ENCODE results near the gene FRMD6.

FRMD6 gene

DNA sequence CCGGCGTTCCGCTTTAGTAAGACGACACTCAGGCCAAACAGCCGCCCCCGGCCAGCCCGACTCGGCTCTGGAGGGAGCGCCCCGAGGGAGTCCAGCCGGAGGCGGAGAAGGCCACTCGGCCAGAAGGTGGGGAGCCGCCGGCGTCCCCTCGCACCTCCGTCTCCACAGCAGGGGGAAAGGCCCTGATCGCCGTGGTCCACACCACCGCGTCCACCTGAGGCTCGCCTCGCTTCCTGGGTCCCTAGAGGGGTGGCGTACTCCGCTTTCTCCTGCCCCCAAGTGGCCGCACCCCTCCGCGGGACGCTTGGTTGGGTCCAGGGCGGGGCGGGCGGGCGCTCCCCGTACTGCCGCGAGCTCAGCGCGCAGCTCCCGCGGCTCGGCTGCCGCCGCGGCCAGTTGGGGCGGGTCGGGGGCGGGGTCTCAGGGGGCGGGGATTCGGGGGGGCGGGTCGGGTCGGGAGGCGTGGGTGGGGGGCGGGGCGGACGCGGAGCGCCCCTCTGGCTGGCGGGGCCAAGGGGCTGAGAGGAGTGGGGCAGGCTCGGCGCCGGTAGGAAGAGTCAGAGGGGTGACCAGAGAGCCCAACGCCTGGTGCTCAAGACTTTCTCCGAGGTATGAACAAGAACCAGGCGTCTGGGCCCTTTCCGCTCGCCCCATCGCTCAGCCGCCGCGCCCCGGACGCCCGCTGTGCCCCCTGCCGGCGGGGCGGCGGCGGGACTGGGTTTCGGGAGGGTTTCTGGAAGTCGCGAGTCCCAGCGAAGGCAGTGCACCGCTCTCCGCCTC lies at the start of gene FRMD6:
TSS of gene FRMD6 (plus strand) at position 523 of the 780 bp plus-strand sequence. CDS start 37,927 bp downstream, outside the sequence.
- H3K4me3 ChIP-seq (IDR thresholded peaks at IDR 0.05; ENCODE audit: insufficient read depth, low read depth, low read length), result no peak within 1 kb of the TSS
- H3K9ac ChIP-seq, result peak within 1 kb of the TSS; percentile 69
- H3K4me2 ChIP-seq, result peak within 1 kb of the TSS; percentile 88
- no peaks in the 10 kb centered on the region for H3K36me3 ChIP-seq (ENCODE audit: insufficient read depth)
- H4K20me1 ChIP-seq (ENCODE audit: insufficient read depth), result 0 out of 2 replicates have a peak, but pooled peaks cover 4% of the 10 kb centered on the region
- peak within 1 kb of the TSS; percentile 53 for H3K27ac ChIP-seq
- H3K79me2 ChIP-seq (ENCODE audit: insufficient read depth, low read depth), result peaks cover 74% of the 10 kb centered on the region
- peaks cover 43% of the 10 kb centered on the region for H3K4me1 ChIP-seq (ENCODE audit: low read depth, poor library complexity, severe bottlenecking)
- peak within 1 kb of the TSS; percentile 44 for H2AFZ ChIP-seq (ENCODE audit: low read depth)
- TF ChIP-seq, protein P1, sequence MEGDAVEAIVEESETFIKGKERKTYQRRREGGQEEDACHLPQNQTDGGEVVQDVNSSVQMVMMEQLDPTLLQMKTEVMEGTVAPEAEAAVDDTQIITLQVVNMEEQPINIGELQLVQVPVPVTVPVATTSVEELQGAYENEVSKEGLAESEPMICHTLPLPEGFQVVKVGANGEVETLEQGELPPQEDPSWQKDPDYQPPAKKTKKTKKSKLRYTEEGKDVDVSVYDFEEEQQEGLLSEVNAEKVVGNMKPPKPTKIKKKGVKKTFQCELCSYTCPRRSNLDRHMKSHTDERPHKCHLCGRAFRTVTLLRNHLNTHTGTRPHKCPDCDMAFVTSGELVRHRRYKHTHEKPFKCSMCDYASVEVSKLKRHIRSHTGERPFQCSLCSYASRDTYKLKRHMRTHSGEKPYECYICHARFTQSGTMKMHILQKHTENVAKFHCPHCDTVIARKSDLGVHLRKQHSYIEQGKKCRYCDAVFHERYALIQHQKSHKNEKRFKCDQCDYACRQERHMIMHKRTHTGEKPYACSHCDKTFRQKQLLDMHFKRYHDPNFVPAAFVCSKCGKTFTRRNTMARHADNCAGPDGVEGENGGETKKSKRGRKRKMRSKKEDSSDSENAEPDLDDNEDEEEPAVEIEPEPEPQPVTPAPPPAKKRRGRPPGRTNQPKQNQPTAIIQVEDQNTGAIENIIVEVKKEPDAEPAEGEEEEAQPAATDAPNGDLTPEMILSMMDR (conservative IDR thresholded peaks at IDR 0.05; ENCODE audit: low read depth, low read length), result peak; percentile 59
- no peaks in the 10 kb centered on the region for H3K27me3 ChIP-seq (ENCODE audit: insufficient read depth, low read depth)

DNA sequence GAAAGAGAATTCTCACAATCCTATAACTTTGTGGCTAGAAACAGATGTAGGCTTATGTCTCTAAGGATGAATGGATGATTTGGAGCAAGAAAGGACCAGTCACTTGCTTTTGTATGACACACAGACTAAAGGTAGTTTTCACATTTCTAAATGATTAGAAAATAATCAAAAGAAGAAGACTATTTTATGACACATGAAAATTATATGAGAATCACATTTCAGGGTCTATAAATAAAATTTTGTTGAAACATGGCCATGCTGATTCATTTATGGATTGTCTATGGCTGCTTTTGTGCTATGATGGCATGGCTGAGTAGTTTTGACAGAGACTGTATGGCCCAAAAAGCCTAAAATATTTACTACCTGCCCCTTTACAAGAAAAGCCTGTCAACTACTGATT lies 49.4 kb upstream of the FRMD6 start:
- H3K4me3 ChIP-seq (IDR thresholded peaks at IDR 0.05; ENCODE audit: insufficient read depth, low read depth, low read length), result no peak overlapping the region
- no peaks in the 10 kb centered on the region for H3K79me2 ChIP-seq (ENCODE audit: insufficient read depth, low read depth)
- TF ChIP-seq, protein P1 (conservative IDR thresholded peaks at IDR 0.05; ENCODE audit: low read depth, low read length), result no peak
- H3K27ac ChIP-seq, result no peak overlapping the region
- peaks cover 4% of the 10 kb centered on the region for H3K4me1 ChIP-seq (ENCODE audit: low read depth, poor library complexity, severe bottlenecking)
- no peaks in the 10 kb centered on the region for H3K36me3 ChIP-seq (ENCODE audit: insufficient read depth)
- no peak overlapping the region for H2AFZ ChIP-seq (ENCODE audit: low read depth)
- H3K4me2 ChIP-seq, result no peak overlapping the region
- no peaks in the 10 kb centered on the region for H4K20me1 ChIP-seq (ENCODE audit: insufficient read depth)
- no peaks in the 10 kb centered on the region for H3K27me3 ChIP-seq (ENCODE audit: insufficient read depth, low read depth)
- no peak overlapping the region for H3K9ac ChIP-seq

DNA sequence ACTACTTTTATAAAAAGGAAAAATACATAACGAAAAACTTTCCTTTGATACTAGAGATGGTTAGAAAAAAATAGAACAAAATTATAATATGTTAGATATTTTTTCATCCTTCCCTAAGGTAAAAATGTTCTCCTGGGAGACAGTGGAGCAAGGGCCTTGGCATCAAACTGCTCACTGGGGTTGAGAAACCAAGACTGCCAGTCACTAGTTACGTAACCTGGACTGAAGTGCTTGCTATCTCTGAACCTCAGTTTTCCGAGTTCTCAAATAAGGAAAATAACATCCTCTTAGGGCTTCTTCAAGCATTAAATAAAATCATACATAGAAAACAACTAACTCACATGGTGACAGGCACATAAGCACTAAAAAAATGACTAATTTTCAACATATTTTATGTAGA lies 48.2 kb upstream of the FRMD6 start:
- Histone ChIP-seq H3K9ac (no peak overlapping the region), H3K27ac (no peak overlapping the region), H3K4me3 (IDR thresholded peaks at IDR 0.05; ENCODE audit: insufficient read depth, low read depth, low read length) (no peak overlapping the region), H3K4me2 (no peak overlapping the region), H4K20me1 (ENCODE audit: insufficient read depth) (no peaks in the 10 kb centered on the region), H3K36me3 (ENCODE audit: insufficient read depth) (no peaks in the 10 kb centered on the region), H3K4me1 (ENCODE audit: low read depth, poor library complexity, severe bottlenecking) (peaks cover 4% of the 10 kb centered on the region), H2AFZ (ENCODE audit: low read depth) (no peak overlapping the region), H3K79me2 (ENCODE audit: insufficient read depth, low read depth) (no peaks in the 10 kb centered on the region), H3K27me3 (ENCODE audit: insufficient read depth, low read depth) (no peaks in the 10 kb centered on the region)
- TF ChIP-seq, protein P1 (conservative IDR thresholded peaks at IDR 0.05; ENCODE audit: low read depth, low read length), result no peak

DNA sequence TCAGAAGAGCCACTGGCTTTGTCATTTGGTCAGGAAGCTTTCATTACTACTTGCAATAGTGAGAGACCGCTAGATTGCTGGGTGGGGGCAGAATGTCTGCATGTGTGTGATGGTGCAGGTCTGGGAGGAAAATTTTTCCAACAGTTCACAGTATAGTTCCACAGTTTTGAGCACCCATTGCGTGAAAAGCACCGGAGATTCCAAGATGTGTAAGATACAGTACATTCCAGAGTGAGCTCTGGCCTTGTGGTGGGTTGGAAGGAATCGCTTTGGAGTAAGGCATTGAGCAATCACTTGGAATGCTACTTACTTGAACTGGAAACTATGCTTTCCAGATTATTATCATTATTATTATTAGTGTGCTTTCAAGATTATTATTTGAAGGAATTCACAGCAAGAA lies 47.6 kb upstream of the FRMD6 start:
- Histone ChIP-seq H4K20me1 (ENCODE audit: insufficient read depth) (no peaks in the 10 kb centered on the region), H3K4me1 (ENCODE audit: low read depth, poor library complexity, severe bottlenecking) (peaks cover 9% of the 10 kb centered on the region), H3K4me3 (IDR thresholded peaks at IDR 0.05; ENCODE audit: insufficient read depth, low read depth, low read length) (no peak overlapping the region), H2AFZ (ENCODE audit: low read depth) (no peak overlapping the region), H3K27ac (no peak overlapping the region), H3K4me2 (no peak overlapping the region), H3K79me2 (ENCODE audit: insufficient read depth, low read depth) (no peaks in the 10 kb centered on the region), H3K9ac (no peak overlapping the region), H3K36me3 (ENCODE audit: insufficient read depth) (no peaks in the 10 kb centered on the region), H3K27me3 (ENCODE audit: insufficient read depth, low read depth) (no peaks in the 10 kb centered on the region)
- TF ChIP-seq, protein P1 (conservative IDR thresholded peaks at IDR 0.05; ENCODE audit: low read depth, low read length), result no peak

Measured in KMS-11 (cell line).